GM13977 (cell line): Measurements from ENCODE around the gene SLC2A1.

Source experiments
- DNase-seq: peaks from one replicate; pipeline ENCODE4 v3.0.0; 2012; ENCODE audit warnings: low spot score
- in situ Hi-C: fragments of 300-500 bp; cut with MboI; formaldehyde crosslinking; loops from one replicate; pipeline ENCODE4 v1.12.0; 2022; ENCODE audit warnings: low sequenced_read_pairs, low pct_unique_long_range_greater_than_20kb, mixed read lengths, inconsistent platforms; ENCODE audit not compliant: unreplicated experiment
- TF ChIP-seq, protein P1 (sequence below): IDR thresholded peaks from 2 replicates; pipeline ENCODE4 v1.5.1; 2012; ENCODE audit warnings: mild to moderate bottlenecking, control low read depth; ENCODE audit not compliant: insufficient read depth; ENCODE audit errors: extremely low read depth, missing control alignments

The SLC2A1 gene

DNA sequence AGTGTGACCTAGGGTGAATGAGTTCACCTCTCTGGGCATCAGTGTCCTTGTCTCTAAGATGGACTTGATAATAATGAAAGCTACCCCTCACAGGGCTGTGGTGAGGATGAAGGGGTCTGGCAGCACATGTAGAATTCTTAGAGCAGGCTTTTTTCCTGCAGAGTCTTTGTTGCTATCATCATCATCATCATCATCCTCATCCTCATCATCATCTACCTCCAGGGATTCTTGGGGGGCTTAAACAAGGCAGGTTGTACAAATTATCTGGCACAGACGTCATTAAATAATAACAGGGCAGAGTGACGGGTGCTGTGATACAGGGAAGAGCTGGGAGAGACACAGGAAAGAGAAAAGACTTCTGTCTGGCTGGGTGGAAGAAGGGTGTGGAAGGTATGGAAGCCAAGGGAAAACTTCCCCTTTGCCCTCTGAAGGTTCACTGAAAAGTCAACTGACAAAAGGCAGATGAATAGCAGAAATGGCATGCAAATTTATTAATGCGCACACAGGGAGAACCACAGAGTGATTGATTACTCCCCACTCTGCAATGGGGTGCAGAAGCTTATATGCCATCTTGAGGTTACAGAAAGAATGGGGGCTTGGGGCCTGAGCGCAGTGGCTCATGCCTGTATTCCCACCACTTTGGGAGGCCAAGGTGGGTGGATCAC is 17.0 kb upstream of the SLC2A1 start:
- DNase-seq, result no peak
- in situ Hi-C loops, result no loop called here

DNA sequence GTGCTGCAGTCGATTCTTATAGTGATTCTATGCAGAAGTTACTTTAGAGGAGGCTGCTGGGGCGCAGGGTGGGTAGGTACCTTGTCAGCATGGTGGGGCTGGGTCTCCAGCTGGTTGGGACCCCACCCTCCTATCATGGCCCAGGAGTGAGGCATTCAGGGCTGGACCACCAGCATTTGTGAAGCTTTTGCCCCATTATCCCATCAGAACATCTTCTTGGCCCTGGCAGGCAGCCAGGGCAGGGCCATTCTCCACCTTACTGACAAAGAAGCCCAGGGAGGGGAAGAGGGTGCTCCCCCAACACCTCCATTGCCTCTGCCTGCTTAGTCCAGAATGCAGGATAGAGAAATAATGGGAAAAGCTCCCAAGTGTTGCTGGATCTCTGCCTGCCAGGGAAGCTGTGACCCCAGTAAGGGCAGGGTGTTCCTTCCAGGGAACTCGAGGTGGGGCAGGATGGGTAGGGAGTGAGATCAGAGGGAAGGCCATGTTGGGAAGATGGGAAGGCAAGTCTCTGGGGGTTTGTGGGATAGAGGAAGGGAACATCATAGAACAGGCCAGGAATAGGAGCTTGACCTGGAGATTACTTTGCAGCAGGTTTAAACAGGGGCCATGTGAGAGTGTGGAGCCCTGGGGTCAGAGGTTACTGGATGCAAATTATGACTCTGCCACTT is 16.2 kb upstream of the SLC2A1 start:
- TF ChIP-seq, protein P1, sequence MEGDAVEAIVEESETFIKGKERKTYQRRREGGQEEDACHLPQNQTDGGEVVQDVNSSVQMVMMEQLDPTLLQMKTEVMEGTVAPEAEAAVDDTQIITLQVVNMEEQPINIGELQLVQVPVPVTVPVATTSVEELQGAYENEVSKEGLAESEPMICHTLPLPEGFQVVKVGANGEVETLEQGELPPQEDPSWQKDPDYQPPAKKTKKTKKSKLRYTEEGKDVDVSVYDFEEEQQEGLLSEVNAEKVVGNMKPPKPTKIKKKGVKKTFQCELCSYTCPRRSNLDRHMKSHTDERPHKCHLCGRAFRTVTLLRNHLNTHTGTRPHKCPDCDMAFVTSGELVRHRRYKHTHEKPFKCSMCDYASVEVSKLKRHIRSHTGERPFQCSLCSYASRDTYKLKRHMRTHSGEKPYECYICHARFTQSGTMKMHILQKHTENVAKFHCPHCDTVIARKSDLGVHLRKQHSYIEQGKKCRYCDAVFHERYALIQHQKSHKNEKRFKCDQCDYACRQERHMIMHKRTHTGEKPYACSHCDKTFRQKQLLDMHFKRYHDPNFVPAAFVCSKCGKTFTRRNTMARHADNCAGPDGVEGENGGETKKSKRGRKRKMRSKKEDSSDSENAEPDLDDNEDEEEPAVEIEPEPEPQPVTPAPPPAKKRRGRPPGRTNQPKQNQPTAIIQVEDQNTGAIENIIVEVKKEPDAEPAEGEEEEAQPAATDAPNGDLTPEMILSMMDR, result no peak
- in situ Hi-C loops, result no loop called here
- DNase-seq, result no peak

More for the DNA sequence above, 17.0 kb upstream of the SLC2A1 start:
- TF ChIP-seq, protein P1, result no peak

DNA sequence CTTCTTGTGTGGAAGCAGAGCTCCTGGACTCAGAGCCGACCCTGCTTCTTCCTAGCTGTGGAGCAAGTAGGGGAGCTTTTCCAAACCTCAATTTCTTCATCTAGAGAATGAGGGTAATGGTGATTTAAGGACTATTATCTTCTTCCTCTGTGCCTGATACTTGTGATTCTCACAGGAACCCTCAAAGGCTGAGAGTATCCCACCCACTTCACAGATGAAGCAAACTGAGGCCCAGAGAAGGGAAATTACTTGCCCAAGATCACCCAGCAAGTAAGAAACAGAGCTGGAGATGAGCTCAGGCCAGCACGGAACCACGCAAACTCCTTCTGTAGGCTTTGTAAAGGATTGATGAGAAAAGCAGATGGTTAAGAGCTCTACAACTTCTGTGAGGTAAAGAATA is 15.1 kb upstream of the SLC2A1 start:
- TF ChIP-seq, protein P1, result no peak
- in situ Hi-C loops, result no loop called here

DNA sequence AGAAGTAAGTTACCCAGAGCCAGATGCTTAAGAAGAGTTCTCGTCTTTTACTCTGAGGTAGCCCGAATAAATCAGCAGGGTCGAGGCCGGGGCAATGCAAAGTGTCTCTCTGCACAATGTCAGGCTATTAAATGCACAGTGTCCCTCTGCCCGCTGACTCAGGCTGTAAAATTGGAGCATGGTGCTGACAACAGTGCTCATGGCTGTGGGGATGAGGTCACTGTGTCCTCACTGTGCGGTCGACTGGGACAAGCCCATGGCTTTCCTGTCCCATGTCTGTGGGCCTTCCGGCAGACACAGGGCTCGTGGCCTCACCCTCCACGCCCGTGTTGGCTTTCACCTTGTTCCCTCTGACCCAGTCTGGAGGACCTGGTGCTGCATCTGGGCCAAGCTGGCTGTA is 14.6 kb upstream of the SLC2A1 start:
- in situ Hi-C loops, result no loop called here
- no peak for DNase-seq
- TF ChIP-seq, protein P1, result no peak

More for the DNA sequence above, 15.1 kb upstream of the SLC2A1 start:
- no peak for DNase-seq

DNA sequence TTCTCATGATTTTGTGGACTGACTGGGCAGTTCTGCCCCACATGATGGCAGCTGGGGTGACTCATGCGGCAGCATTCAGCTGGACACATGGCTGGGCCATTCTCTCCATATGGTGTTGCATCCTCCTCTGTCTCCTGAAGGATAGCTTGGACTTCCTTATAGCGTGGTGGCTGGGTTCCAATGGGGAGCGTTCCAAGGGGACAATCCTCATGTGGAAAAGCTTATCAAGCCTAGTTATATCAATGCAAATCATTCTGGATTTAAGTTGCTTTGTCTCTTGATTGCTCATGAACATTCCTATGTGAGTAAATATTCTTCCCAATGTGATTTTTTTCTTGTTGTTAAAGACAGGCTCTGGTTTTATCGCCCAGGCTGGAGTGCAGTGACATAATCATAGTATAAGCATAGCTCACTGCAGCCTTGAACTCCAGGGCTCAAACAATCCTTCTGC is 13.2 kb upstream of the SLC2A1 start:
- no peak for DNase-seq
- TF ChIP-seq, protein P1, result no peak
- in situ Hi-C loops, result no loop called here

DNA sequence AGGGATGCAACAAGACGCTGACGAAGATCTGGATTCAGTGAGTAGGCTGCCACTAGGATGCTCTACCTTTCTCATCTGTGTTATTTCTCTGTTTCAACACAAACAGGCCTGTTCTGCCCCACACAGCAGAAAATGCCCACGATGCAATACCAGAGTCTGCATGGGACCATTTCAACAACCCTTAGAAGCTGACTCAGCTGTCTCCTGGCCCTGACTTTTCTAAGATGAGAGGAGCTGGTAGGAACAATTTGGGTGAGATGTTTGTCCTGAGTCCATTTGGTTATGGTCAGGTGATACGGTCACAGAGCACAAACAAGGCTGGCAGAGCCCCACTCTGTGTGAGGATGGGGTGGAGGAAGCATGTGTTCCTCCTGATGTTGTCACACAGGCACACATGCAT is 11.5 kb upstream of the SLC2A1 start:
- no peak for DNase-seq
- in situ Hi-C loops, result no loop called here
- TF ChIP-seq, protein P1, result no peak
